Measurements from ENCODE around the gene C16orf78.

DNA sequence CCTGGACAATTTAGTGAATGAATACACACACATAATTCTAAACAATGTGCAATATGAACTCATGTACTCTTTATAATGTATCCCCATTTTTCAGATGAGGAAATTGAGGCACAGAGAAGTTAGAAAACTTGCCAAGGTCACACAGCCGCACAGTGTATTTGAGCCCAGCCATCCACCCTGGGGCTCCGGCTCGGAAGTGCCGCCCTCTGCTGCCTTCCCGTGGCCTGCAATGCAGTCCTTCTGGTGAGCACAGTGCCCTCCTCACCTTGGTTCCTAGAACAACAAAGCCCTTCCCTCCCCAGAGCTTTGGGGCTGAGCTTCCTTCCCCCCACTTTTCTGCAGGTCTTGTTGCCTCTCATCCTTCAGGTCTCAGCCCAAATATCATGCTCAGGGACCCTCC, 63.7 kb downstream of the C16orf78 start:
- TF ChIP-seq, protein P1, sequence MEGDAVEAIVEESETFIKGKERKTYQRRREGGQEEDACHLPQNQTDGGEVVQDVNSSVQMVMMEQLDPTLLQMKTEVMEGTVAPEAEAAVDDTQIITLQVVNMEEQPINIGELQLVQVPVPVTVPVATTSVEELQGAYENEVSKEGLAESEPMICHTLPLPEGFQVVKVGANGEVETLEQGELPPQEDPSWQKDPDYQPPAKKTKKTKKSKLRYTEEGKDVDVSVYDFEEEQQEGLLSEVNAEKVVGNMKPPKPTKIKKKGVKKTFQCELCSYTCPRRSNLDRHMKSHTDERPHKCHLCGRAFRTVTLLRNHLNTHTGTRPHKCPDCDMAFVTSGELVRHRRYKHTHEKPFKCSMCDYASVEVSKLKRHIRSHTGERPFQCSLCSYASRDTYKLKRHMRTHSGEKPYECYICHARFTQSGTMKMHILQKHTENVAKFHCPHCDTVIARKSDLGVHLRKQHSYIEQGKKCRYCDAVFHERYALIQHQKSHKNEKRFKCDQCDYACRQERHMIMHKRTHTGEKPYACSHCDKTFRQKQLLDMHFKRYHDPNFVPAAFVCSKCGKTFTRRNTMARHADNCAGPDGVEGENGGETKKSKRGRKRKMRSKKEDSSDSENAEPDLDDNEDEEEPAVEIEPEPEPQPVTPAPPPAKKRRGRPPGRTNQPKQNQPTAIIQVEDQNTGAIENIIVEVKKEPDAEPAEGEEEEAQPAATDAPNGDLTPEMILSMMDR (IDR thresholded peaks at IDR 0.05; ENCODE audit: poor library complexity) = no peak
- no peak for TF ChIP-seq EZH2 (IDR thresholded peaks at IDR 0.05; ENCODE audit: borderline replicate concordance)
- TF ChIP-seq EZH2phosphoT487 (IDR thresholded peaks at IDR 0.05; ENCODE audit: low read depth, severe bottlenecking, unreplicated experiment) = no peak
